IPS DF 19.7 (cell line): ENCODE results near the gene GOPC.
"Not testable (repeated sequence)": the region's sequence is repeated elsewhere in the genome, so short reads cannot be mapped to it uniquely, and the experiment has no call there.

Experiments
- DNase-seq: peaks from one replicate; pipeline ENCODE4 v3.0.0-alpha.2; 2013; ENCODE audit warnings: low read depth, low spot score

Gene GOPC

DNA sequence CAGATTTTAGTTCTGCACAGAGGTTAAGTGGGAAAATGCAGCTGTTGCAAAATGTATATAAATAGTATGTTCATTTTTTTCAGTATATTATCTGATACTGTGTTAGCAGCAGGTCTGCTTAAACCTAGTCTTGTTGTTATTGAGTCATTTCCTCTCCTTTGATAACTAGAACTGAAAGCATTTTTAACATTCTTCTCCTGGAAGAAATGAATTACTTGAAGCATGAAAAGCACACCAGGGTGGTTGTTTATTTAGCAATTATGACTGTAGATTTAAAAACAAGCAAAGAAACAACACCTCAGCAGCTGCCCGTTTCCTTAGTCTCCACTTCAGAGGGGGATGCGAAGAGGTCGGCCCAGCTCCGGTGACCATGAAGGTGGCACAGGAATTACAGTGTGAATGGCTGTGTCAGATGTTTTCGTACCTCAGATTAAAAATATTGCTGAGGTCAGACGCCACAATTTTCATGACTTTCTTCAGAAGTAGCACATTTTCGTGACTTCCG is 53.5 kb downstream of the GOPC start:
- DNase-seq: no peak

DNA sequence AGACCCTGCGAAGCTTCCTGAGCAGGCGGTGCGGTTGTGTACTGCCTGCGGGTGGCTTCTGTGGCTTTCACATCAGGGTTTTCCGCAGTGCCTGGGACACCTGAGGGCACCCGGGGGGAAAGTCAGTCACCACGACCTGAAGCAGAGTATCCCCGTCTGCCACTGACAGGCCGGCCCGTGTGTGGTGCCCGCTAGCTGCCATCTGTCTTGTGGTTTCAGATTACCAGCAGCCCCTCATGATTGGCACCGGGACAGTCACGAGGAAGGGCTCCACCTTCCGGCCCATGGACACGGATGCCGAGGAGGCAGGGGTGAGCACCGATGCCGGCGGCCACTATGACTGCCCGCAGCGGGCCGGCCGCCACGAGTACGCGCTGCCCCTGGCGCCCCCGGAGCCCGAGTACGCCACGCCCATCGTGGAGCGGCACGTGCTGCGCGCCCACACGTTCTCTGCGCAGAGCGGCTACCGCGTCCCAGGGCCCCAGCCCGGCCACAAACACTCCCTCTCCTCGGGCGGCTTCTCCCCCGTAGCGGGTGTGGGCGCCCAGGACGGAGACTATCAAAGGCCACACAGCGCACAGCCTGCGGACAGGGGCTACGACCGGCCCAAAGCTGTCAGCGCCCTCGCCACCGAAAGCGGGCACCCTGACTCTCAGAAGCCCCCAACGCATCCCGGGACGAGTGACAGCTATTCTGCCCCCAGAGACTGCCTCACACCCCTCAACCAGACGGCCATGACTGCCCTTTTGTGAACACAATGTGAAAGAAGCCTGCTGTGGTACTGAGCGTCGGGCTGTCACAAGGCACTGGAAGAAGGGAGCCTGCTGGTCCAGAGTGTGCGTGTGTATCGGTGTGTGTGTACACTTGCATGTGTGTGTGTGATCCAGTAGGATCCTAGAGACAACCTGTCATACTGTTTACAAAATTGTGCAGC is 54.4 kb downstream of the GOPC start:
- DNase-seq: no peak

DNA sequence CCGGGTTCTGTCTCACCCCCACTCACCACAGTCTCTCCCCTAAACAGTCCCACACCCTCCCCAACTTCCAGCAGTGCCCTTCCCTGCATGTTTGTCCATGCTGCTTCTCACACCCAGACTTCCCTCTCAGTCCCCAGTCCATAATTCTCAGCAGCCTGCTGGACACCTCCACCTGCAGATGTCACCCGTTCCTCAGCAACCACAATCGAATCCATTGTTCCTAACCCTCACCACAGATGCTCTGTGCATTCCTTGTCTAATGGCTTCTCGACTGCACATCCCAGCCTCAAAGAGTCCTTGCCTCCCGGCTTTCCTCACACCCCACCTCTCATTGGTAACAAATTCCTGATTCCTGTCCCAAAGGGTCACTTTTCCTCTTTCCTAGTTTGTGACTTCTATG is 55.6 kb downstream of the GOPC start:
- DNase-seq: no peak

DNA sequence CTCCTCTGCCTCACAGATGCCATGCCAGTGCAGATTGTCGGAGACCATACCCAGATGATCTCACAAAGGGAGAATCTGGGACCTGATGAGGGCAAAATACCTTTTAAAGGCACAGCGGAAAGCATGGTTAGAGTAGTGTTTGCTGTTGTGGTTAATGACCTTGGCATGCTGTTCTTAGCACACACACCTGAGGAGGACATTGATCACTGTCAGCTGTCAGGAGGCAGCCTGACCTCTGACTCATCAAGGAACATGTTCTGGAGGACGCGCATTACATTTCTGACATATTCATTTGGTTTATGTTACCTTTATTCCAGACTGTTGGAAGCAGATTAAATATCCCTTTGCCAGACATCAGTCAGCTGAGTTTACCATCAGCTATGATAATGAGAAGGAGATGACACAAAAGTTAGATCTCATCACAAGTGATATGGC is 57.1 kb downstream of the GOPC start:
- no peak for DNase-seq

DNA sequence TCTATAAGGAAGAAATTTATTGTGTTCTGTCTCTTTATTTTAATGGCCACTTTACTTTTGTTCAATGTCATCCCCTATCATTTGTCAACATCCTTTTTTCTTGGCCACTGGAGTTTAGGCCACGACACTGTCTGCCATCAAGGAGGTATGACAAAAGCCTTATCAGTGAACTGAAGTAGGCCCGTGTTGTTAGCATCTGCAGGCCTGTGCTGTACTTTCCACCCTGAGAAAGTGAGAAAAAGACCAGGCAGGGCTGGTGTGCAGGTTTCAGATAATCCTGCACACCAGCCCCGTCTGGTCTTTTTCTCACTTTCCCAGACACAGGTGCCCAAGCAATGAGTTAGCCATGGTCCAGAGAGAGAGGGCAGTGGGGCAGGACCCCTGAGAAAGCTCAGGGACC is 57.6 kb downstream of the GOPC start:
- DNase-seq: no peak

DNA sequence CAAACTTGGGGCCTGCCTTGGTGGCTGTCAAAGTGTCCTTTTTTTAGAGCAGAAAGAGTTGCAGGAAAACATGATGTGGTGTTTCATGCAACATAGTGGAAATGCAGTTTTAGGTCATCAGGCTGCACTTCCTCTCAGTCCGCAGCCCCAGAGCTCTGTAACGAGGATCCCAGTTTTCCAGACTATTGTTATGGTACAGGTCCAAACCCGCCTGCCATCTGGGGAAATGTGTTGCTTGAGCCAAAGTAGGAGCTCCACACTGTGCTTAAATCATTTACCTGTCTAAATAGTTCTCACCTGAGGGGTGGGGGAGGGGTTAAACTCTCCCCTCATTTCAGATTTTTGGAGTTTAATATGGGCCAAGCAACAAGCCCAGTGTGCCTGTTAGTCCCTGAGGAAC is 59.8 kb downstream of the GOPC start:
- DNase-seq: no peak

DNA sequence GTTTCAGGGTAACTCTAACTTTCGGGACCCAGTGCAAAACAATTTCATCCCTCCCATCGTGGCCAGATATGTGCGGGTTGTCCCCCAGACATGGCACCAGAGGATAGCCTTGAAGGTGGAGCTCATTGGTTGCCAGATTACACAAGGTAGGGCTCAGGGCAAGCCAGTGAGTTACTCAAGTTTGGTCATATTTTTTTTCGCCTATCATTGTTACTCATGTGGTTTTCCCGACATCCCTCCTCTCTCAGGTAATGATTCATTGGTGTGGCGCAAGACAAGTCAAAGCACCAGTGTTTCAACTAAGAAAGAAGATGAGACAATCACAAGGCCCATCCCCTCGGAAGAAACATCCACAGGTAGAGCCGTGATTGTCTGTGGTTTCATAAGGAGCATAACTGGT is 61.6 kb downstream of the GOPC start:
- DNase-seq: no peak

DNA sequence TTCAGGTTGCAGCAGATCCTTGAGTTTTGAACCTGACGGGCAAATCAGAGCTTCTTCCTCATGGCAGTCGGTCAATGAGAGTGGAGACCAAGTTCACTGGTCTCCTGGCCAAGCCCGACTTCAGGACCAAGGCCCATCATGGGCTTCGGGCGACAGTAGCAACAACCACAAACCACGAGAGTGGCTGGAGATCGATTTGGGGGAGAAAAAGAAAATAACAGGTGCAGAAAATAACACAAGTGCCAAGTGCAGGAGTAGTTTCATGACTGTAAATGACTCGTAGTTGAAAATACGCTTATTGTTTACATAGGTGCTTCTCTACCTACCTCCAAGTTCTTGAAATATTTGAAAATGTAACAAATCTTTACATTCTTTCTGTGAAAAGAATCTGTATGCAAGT is 63.7 kb downstream of the GOPC start:
- DNase-seq: no peak

DNA sequence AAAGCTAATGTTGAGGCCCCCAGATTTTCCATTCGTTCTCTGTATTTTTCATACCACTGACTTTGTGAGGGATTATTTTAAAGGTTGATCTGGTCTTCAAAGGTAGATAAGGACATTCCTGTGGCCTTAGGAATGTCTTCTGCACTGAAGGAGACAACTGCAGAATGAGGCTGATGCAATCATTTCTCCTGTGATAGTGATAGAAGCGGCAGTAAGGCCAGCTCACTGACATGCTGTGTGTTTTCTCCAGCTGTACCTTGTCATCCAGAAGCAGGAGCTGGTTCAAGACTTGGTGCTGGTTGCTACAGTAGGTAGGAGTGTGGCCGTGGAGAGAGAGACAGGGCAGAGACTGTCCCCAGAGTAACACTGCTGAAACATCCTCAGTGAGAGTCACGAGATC is 66.0 kb downstream of the GOPC start:
- DNase-seq: no peak

DNA sequence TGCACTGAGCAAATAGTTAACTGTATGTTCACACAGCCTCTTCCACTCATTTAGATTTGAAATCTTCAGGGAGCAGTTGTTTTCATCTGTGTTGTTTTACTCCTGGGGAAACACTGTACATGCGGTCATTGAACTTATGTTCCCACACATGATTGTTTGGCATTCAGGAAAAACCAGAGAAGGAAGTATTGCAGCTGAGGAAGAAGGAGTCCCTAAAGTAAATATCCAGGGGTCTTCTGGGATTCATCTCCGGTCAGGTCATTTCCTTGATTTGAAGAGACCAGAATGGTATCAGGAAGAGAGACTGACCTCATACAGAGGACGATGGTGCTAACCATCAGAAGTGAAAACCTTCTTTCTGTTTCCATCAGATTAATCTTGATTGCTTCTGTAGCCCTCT is 67.3 kb downstream of the GOPC start:
- DNase-seq: no peak

DNA sequence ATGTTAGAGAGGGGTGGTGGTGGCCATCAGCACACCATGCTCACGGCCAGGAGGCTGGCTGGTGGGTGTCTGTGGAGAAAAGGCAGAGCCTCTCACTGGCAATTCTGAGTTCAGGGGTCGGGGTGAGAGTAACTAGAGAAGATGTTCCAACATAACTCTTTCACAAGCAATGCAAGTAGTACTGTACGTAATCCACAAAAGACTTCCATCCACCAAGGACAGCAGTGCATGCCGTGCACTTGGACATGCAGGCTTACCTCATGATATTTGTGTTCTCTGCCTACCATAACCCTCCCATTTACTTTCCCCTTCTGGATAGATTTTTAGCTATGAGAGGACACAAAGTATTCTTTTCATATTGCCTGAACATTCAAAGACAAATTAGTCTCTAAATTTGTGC is 68.5 kb downstream of the GOPC start:
- no peak for DNase-seq

DNA sequence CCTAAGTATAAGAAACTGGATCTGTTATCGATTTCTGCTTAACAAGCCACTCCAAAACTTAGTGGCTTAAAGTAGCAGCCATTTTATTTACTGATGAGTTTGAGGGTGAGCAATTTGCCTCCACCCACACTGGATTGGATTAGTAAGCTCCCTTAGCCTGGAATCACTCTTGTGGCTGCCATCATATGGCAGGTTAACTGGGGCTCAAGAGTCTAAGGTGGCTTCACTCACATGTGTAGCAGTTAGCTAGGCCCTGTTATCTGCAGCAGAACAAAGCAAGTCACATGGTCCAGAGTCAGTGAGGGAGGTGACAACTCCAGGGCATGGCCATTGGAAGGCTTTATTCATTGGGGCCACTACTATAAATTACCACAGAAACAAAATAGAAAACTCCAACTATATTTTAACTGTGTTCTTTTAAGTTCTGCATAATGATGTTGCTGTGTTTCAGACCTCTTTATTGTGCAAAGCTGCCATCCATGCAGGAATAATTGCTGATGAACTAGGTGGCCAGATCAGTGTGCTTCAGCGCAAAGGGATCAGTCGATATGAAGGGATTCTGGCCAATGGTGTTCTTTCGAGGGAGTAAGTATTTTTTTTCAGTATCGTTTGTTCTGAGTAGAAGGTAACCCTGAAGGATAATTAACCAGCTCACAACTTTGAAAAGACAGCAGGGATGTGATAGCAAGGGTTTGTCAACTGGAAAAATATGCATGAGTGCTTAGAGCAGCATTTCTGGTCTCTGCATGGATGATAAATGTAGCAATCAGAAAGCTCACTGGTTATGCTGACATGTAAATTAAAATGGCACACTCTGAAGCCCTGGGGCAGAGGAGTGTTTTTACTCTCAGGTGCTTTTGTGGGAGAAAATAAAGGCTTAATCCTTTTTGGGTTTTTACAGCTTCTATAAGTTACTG is 70.2 kb downstream of the GOPC start:
- no peak for DNase-seq

DNA sequence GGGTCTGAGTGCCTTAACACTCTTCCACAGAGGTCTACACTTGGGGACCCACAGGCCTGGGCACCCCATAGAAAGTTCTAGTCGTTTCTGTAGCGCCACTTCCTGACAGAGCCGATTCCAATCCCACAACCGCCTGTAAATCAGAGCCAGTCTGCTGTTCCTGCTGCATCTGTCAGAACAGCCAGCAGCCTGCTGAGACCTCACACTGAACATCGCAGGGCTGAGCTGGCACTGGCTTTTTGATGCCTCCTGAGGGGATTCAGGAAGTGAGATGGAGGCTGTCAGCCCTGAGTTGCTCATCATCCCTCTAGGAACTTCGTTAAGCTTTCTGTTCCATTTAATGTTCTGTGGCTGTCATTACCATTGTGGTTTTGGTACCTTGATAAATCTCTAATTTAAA is 71.0 kb downstream of the GOPC start:
- no peak for DNase-seq

DNA sequence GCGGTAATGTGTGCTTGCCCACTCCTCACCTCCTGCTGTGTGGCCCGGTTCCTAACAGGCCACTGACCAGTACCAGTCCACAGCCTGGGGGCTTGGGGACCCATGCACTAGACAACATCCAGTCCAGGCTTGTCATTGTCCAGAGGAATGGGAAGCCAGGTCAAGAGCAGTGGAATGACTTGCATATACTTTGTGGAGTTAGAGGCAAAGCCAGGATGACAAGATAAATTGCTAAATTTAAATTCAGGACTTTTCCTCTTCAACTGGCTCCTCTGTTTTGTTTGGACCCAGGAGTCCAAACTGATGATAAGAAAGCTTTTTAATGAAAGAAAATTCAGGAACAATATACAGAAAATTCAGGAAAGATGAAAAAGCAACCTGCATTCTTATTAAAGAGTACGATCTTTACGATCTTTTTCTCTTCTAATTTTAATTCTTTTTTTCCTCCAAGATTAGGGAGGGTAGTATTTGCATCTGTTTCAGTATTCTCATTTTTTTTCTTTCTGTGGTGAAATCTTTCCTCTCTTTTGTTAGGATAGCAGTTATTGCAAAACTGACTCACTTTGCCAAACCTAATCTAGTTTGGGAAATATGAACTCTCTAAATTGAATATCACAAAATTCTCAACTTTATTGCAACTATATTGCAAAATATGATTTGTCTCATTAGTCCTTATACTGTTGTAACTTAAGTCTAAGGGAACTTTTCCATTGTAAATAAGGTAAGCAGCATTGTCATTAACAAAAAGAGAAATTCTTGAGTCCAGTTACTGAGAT is 71.7 kb downstream of the GOPC start:
- no peak for DNase-seq

DNA sequence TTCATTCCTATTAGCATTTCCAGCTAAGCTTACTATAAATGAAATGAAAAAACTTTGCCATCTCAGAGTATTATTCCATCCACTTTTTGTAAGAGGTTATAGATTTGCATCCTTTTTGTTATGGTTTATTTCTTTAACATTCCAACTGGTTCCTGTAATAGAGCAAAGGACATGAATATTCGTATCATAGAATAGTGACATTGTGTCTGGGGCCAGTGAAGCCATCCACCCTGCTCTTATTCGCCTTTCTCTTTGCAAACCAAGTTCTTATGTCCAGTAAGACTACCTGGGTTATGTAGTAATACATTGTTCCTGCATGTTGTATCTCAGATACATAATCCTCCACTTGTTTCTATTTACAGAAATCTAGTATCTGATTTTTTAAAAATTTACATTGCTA is 76.7 kb downstream of the GOPC start:
- no peak for DNase-seq

DNA sequence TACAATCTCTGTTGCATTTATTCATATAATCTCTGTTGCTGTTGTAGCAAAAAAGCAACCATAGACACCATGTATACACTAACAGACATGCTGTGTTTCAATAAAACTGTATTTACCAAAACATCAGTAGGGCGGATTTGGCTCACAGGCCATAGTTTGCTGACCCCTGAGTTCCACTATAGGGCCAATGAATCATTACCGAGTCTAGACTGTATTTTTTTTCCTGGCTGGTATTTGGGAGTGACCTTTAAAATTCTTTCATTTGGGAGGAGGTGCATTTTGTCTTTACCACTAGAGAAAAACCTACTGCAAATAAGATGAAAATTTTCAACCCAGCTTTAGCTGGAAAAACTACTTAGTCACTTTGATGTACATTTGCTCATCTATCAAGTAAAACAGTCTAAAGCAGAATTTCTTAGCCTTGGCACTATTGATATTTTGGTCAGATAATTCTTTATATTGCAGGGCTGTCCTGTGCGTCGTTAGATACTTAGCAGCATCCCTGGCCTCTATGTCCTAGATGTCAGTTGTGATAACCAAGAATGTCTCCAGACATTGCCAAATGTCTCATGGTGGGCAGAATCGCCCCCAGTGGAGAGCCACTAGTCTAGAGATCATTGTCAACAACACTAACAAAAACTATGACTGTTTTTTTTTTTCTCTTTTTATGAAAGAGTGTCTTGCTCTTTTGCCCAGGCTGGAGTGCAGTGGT is 80.4 kb downstream of the GOPC start:
- no peak for DNase-seq

DNA sequence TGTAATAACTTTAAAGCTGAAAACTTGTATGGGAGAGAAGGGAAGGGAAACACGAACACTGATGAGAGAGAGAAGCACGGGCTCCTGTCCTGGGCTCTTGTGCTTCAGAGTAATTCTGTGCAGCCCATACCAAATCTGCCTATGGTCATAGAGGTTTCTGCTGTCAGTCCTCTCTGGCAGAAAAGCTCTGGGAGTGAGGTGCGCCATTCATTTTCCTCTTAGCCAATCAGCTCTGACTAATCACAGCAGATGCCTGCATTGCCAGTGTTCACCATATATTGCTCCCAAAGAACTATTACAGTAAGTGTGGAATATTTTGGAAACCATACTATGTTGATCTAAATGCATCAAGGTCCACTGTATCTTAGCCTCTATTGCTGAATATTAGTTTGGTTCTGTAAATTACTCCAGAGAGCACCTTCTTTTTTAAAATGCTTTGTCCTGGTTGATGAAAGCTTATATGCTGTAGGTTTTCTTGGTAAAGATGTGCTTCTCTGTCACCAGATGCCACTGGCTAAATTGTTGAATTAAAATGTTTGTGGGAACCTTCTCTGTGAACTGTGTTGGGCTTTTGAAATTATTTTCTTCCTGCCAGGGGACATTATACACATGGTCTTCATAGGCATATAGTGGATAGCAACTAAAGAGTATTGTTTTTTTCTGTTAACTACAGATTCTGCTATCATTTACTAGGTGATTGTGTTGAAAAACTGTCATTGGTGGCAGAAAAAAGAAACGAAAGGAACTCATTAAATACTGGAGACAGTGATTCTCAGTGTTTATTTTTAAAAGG is 81.5 kb downstream of the GOPC start:
- no peak for DNase-seq

DNA sequence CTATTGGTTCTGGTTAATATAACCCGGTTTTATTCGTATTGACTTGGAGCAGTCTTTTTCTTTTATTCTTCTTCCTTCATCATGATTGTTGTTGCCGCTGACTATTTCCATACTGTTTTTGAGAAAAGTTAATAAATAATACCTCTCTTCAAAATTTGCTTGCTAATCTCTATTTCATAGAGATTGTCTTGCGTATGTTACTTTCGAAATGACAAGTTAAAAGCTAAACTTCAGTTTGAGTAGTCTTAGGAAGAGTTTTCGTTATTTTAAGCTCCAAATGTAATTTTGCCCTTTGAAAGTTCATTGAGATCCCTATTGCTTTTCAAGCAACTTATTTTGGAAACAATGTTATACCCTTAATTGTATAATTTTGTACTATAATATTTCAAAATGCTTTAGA is 83.4 kb downstream of the GOPC start:
- no peak for DNase-seq

DNA sequence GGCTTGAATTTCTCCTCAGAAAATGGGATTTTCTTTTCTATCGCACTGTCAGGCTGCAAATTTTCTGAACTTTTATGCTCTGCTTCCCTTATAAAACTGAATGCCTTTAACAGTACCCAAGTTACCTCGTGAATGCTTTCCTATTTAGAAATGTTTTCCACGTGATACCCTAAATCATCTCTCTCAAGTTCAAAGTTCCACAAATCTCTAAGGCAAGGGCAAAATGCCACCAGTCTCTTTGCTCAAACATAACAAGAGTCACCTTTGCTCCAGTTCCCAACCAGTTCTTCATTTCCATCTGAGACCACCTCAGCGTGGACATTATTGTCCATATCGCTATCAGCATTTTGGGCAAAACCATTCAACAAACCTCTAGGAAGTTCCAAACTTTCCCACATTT is 84.3 kb downstream of the GOPC start:
- DNase-seq: not testable (repeated sequence)

DNA sequence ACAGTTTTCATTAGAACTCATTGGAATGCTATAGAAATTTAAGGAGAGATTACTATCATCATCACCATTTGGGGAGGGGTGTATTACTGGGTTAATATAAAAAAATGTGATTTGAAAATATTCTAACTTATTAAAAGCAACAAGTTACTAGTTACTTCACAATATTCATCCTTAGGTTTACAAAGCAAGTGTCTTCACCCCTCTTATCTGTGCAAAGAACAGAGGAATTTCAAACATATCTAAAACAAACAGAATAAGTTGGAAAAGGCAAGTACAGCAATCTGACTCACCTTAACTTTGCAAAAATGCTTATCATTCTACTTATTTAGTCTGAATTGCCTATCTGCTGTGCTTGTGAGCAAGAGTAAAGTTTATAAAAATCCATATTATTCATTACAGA is 87.0 kb downstream of the GOPC start:
- no peak for DNase-seq
